Measurements from ENCODE around the gene CSNK1A1. TPM values are rescaled to one million over a fixed set of nuclear protein-coding genes. Genes with fewer than 3 reads are reported as not detected.
A peak's percentile ranks its signal among the peaks of the same experiment; 100 is the strongest.

CSNK1A1 gene
- total RNA-seq, 1 donor = 487 TPM

DNA sequence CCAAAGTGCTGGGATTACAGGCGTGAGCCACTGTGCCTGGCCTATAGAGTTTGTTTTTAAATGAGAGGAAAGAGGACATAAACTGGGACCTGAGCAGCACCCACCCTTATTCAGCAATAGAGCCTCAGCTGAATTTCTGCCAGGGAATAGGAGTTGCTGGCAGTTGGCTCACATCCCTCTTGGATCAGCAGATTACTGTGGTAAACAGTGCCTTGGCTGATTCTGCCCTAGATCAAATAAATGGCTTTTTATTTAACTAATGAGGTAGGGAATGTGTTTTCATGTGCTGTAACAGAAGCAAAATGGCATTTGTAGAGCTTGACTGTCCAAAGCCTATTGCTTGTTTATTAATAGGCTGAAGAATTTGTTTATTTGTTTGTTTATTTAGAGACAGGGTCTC lies 32.2 kb upstream of the CSNK1A1 start:
- no peak for DNase-seq (ENCODE audit: low read depth)
- H3K4me3 ChIP-seq (ENCODE audit: low read depth, low read length) = no peak overlapping the region
- TF ChIP-seq, protein P1, sequence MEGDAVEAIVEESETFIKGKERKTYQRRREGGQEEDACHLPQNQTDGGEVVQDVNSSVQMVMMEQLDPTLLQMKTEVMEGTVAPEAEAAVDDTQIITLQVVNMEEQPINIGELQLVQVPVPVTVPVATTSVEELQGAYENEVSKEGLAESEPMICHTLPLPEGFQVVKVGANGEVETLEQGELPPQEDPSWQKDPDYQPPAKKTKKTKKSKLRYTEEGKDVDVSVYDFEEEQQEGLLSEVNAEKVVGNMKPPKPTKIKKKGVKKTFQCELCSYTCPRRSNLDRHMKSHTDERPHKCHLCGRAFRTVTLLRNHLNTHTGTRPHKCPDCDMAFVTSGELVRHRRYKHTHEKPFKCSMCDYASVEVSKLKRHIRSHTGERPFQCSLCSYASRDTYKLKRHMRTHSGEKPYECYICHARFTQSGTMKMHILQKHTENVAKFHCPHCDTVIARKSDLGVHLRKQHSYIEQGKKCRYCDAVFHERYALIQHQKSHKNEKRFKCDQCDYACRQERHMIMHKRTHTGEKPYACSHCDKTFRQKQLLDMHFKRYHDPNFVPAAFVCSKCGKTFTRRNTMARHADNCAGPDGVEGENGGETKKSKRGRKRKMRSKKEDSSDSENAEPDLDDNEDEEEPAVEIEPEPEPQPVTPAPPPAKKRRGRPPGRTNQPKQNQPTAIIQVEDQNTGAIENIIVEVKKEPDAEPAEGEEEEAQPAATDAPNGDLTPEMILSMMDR (IDR thresholded peaks at IDR 0.05; ENCODE audit: insufficient read depth, low read depth, low read length) = no peak

DNA sequence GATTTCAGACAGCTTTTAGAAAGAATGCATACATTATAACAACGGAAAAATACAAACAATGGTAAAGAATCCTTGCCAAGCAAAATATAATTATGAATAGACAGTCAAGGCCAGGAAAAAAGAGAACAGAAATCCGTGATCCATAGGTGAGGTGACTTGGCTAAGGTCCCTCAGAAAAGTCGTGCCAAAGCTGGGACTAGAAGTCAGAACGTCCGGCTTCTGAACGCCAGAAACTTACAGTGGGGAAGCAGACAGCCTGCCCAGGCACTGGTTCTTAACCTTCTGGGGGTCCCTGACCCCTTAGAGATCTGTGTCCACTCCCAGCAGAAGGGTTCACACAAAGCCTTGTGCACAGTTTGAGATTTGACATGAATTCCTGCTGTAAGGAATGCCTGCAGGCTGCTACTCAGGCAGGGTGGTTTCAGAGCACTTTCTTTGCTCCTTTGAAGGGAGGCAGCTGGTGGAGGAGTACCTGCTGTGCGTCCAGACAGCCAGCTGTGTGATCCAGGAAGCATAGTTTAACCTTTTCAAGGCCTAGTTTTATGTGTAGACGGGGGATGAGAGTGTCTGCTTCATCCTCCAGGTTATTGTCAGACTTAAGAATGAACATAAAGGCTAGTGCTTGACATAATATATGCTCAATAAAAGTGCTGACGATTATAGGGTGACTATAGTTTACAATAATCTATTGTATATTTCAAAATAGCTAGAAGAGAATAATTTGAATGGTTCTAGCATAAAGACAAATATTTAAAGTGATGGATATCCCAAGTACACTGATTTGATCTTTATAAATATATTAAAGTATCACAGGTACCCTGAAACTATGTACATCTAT lies 30.9 kb upstream of the CSNK1A1 start:
- TF ChIP-seq, protein P1 (IDR thresholded peaks at IDR 0.05; ENCODE audit: insufficient read depth, low read depth, low read length) = no peak
- peak overlapping the region; percentile 55 for H3K4me3 ChIP-seq (ENCODE audit: low read depth, low read length)
- DNase-seq (ENCODE audit: low read depth) = no peak

DNA sequence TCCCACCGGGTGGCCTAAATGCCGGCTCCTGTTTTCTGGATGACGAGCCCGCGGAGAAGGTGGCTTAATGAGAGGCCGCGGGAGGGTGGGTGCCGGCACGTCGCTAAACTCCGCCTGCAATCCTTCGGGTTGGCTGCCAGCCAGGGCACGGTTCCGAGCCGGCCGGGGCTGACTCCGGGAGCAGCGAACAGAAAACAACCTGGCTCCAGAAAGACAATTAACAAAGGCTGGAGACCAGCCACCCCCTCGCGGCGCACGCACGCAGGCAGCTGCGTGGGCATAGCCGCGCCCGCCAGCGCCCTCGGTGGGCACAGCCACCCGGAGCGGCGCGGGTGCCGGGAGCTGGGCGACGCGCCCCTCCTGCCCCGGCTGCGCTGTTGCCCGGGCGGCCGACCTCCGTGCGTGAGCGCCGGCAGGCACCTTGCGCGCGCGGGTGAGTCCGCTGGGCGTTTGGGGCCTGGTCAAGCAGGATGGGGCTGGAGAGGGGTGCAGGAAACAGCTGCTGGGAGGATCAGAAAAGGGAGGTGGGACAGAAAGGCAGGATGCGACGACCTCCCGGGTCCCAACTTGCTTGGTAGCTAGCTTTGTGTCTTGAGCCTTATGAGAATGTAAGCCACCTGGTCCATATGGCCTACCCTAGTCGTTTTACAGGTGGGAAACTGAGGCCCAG lies 30.1 kb upstream of the CSNK1A1 start, which contains the start of gene ARHGEF37:
ARHGEF37 (plus strand) TSS at position 307 of the 670 bp plus-strand sequence. CDS start 16,272 bp downstream, outside the sequence.
- DNase-seq (ENCODE audit: low read depth) = peak; percentile 41
- TF ChIP-seq, protein P1 (IDR thresholded peaks at IDR 0.05; ENCODE audit: insufficient read depth, low read depth, low read length) = no peak
- H3K4me3 ChIP-seq (ENCODE audit: low read depth, low read length) = peak within 1 kb of the TSS; percentile 55

DNA sequence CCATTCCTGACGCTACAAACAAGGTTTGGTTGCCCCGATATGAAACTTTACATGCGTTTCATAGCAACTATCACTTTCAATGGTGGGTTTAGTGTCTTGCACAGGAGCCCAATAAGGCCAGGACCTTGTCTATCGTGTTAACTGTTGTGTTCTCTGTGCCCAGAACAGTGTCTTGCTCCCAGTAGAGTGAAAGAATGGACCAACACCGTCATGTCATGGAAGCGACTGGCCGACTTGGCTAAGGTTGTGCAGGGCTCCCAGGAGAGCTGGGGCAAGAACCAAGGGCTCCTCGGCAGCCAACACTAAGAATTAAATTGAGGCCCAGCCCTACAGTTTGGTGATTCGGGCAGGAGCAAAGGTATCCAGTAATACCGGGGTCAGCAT lies 29.6 kb upstream of the CSNK1A1 start:
- peak overlapping the region; percentile 55 for H3K4me3 ChIP-seq (ENCODE audit: low read depth, low read length)
- TF ChIP-seq, protein P1 (IDR thresholded peaks at IDR 0.05; ENCODE audit: insufficient read depth, low read depth, low read length) = no peak
- no peak for DNase-seq (ENCODE audit: low read depth)

DNA sequence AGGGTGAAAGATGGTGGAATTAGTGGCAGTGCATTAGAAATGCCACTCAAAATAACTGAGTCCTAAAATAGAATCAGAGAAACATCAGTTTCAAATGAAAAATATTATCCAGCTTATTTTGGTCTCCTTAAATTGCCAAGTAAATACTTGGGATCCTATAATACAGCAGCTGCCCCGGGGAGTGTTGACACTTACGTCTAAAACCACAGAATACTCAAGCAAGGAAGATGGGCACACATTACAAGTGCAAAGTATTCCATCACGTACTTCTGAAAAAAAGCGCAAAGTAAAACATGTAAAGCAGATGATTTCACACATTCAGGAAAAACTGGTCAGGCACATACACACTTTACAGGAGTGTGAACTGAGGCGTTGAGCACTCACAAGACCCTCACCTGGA lies 27.7 kb upstream of the CSNK1A1 start:
- no peak for DNase-seq (ENCODE audit: low read depth)
- TF ChIP-seq, protein P1 (IDR thresholded peaks at IDR 0.05; ENCODE audit: insufficient read depth, low read depth, low read length) = no peak
- no peak overlapping the region for H3K4me3 ChIP-seq (ENCODE audit: low read depth, low read length)

DNA sequence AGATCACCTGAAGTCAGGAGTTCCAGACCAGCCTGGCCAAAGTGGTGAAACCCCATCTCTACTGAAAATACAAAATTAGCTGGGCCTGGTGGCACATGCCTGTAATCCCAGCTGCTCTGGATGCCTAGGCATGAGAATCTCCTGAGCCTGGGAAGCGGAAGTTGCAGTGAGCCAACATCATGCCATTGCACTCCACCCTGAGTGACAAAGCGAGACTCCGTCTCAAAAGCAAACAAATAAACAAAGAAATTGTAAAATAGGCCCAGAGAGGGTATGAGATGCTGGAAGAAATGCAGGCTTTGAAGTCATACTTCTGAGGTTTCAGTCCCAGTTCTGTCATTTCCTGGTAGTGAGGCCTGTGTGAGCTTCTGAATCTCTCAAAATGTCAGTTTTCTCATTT lies 24.8 kb upstream of the CSNK1A1 start:
- no peak for DNase-seq (ENCODE audit: low read depth)
- TF ChIP-seq, protein P1 (IDR thresholded peaks at IDR 0.05; ENCODE audit: insufficient read depth, low read depth, low read length) = no peak

More for the DNA sequence above, 24.8 kb upstream of the CSNK1A1 start:
- H3K4me3 ChIP-seq (ENCODE audit: low read depth, low read length) = no peak overlapping the region

Measured in fibroblast of villous mesenchyme (primary cell).